Measurements from ENCODE around the gene PLLP. TPM values are rescaled to one million over a fixed set of nuclear protein-coding genes. Genes with fewer than 3 reads are reported as not detected.
"Not testable (repeated sequence)": the region's sequence is repeated elsewhere in the genome, so short reads cannot be mapped to it uniquely, and the experiment has no call there.

Gene PLLP
- total RNA-seq, 1 donor from 2014 or later = 1.1 TPM

DNA sequence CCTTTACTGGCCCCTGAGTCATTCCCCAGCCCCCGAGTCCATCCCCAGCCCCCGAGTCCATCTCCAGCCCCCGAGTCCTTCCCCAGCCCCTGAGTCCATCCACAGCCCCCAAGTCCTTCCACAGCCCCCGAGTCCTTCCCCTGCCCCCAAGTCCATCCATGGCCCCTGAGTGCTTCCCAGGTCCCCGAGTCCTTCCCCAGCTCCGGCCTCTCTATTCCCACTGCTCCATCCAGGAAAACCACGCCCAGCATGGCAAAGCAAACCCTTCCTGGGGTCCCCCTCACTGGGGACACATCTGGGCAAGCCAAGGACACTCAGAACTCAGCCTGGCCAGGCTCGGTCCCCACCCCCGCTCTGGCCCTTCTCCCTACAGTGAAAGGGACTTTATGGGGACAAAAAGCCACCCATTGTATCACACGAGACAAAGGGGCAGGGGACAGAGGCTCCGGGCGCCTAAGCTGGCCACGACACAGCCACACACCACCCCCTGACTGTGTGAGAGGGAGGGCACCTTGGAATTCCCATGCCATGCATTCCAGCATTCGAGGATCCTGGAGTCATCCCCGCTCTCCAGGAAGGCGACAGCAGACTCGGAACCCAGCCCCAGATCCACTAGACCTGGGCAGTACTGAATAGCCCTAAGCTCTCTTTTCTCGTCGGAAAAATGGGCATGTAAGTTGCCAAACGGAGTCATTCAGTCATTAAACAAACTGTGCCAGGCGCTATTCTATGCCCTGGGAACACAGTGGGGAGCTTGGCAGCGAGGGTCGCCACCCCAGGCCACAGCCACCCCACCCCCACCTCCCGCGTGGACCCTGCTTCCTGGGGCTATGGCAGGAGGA is 14.0 kb downstream of the PLLP start:
- H3K4me1 Mint-ChIP-seq = peaks cover 14% of the 10 kb centered on the region
- H3K27me3 Mint-ChIP-seq (ENCODE audit: low read depth) = no peaks in the 10 kb centered on the region
- no peak for TF ChIP-seq CTCF (IDR thresholded peaks at IDR 0.05; ENCODE audit: unreplicated experiment)
- H3K9me3 Mint-ChIP-seq = no peaks in the 10 kb centered on the region
- H3K4me3 Mint-ChIP-seq = no peak overlapping the region
- no peaks in the 10 kb centered on the region for H3K36me3 Mint-ChIP-seq
- H3K27ac Mint-ChIP-seq = no peak overlapping the region
- DNase-seq (ENCODE audit: low spot score in 2 of 2, unreplicated experiment in 2 of 2) = no peak

- Mint-ChIP-seq H3K4me3 (no peak overlapping the region), H3K4me1 (peaks cover 14% of the 10 kb centered on the region), H3K9me3 (no peaks in the 10 kb centered on the region), H3K27ac (peak overlapping the region; percentile 34), H3K27me3 (ENCODE audit: low read depth) (no peaks in the 10 kb centered on the region), H3K36me3 (no peaks in the 10 kb centered on the region)
- no peak for TF ChIP-seq CTCF (IDR thresholded peaks at IDR 0.05; ENCODE audit: unreplicated experiment)
- no peak for DNase-seq (ENCODE audit: low spot score in 2 of 2, unreplicated experiment in 2 of 2)
Measured at GRCh38 chr16:57268804-57269800, 15.4 kb downstream of the PLLP start.

GRCh38 chr16:57267343-57267742 is 17.1 kb downstream of the PLLP start:
- not testable (repeated sequence) for H3K4me3 Mint-ChIP-seq; H3K27ac Mint-ChIP-seq; H3K27me3 Mint-ChIP-seq (ENCODE audit: low read depth); H3K36me3 Mint-ChIP-seq; DNase-seq (ENCODE audit: low spot score in 2 of 2, unreplicated experiment in 2 of 2); H3K9me3 Mint-ChIP-seq
- peaks cover 17% of the 10 kb centered on the region for H3K4me1 Mint-ChIP-seq

GRCh38 chr16:57266531-57267260 is 17.8 kb downstream of the PLLP start:
- Mint-ChIP-seq H3K27ac (no peak overlapping the region), H3K9me3 (no peaks in the 10 kb centered on the region), H3K4me1 (peaks cover 17% of the 10 kb centered on the region), H3K27me3 (ENCODE audit: low read depth) (no peaks in the 10 kb centered on the region), H3K4me3 (no peak overlapping the region), H3K36me3 (no peaks in the 10 kb centered on the region)
- TF ChIP-seq CTCF (IDR thresholded peaks at IDR 0.05; ENCODE audit: unreplicated experiment) = no peak
- DNase-seq (ENCODE audit: low spot score in 2 of 2, unreplicated experiment in 2 of 2) = no peak

DNA sequence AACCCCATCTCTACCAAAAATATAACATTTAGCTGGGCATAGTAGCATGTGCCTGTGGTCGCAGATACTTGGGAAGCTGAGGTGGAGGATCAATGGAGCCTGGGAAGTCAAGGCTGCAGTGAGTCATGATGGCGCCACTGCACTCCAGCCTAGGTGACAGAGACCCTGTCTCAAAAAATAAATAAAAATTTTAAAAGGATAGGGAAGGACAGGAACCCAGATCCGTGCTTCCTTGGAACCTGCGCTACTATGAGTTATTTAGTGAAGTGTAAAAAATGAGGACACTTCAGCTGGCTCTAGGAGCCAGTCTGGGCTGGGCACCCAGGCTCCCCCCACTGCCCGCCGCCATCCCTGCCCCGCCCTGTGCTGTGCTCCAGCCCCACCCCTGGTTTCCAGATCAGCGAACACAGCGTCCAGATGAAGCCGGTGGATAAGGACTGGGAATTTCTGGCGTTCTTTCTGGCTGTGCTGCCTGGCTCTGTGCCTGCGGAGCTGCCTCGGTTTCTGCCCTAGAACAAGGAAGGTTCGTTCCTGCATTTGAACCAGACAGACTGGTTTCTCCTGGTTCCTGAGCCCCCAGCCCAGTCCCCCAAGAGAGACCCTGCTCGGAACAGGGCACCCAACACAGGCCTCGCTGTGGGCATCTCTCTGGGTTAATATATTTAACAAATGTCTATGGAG is 18.5 kb downstream of the PLLP start:
- H3K27me3 Mint-ChIP-seq (ENCODE audit: low read depth) = no peaks in the 10 kb centered on the region
- no peak for DNase-seq (ENCODE audit: low spot score in 2 of 2, unreplicated experiment in 2 of 2)
- no peak overlapping the region for H3K4me3 Mint-ChIP-seq
- H3K9me3 Mint-ChIP-seq = no peaks in the 10 kb centered on the region
- peak overlapping the region; percentile 30 for H3K27ac Mint-ChIP-seq
- TF ChIP-seq CTCF (IDR thresholded peaks at IDR 0.05; ENCODE audit: unreplicated experiment) = no peak
- H3K36me3 Mint-ChIP-seq = no peaks in the 10 kb centered on the region
- peaks cover 17% of the 10 kb centered on the region for H3K4me1 Mint-ChIP-seq
